Tibial artery (tissue), 4 donors: ENCODE results near the gene SRD5A2.

Source experiments
- DNase-seq, 2 donors: peaks; one replicate each; pipeline ENCODE4 v3.0.0-alpha.2; 2019
- H3K27ac ChIP-seq, 2 donors: fragments of 200-600 bp; sonication (generic) in 1 of 2; 1 replicate in 1 of 2; 2 replicates in 1 of 2; pipeline ENCODE4 v1.5.1; 2018 to 2019; ENCODE audit warnings: mild to moderate bottlenecking in 1 of 2
- H3K27me3 ChIP-seq, 2 donors: fragments of 200-600 bp; sonication (generic) in 1 of 2; one replicate each; pipeline versions ENCODE4 v1.5.1 to v1.6.0; 2016 to 2019
- H3K36me3 ChIP-seq, 3 donors: fragments of 200-600 bp; sonication (generic) in 2 of 3; one replicate each; pipeline ENCODE4 v1.5.1; 2016 to 2019; ENCODE audit warnings: mild to moderate bottlenecking in 2 of 3
- H3K4me1 ChIP-seq, 4 donors: fragments of 200-600 bp; sonication (generic) in 2 of 4; 1 replicate in 3 of 4; 2 replicates in 1 of 4; pipeline ENCODE4 v1.5.1; 2016 to 2019
- H3K4me3 ChIP-seq, 2 donors: fragments of 200-600 bp; sonication (generic) in 1 of 2; 1 replicate in 1 of 2; 2 replicates in 1 of 2; pipeline ENCODE4 v1.5.1; 2018 to 2019; ENCODE audit warnings: mild to moderate bottlenecking in 2 of 2
- H3K9me3 ChIP-seq, 3 donors: fragments of 200-600 bp; sonication (generic) in 1 of 3; one replicate each; pipeline ENCODE4 v1.5.1; 2016 to 2019
- CTCF ChIP-seq, 2 experiments: fragments of 200-600 bp in 1 of 2; fragments of 450-650 bp in 1 of 2; IDR thresholded peaks; one replicate each; pipeline ENCODE4 v1.5.1; 2017 to 2019; ENCODE audit warnings: antibody characterized with exemption in 2 of 2, mild to moderate bottlenecking in 1 of 2, moderate library complexity in 1 of 2
- intact Hi-C: fragments of 100-400 bp; cut with DNase I; formaldehyde crosslinking; loops from one replicate; pipeline ENCODE4 v1.15.0; 2023; ENCODE audit warnings: low total_unique reads

Gene SRD5A2

GRCh38 chr2:31580321-31581117 lies at the start of gene SRD5A2:
Gene SRD5A2, minus strand, starts transcription at chr2:31580938. Its CDS starts 38 bp downstream, at chr2:31580900.
- Histone ChIP-seq H3K27ac (no peak within 1 kb of the TSS), H3K9me3 (no peaks in the 10 kb centered on the region), H3K4me3 (no peak within 1 kb of the TSS), H3K27me3 (peaks cover 0 to 29% of the 10 kb centered on the region in 2 donors), H3K4me1 (peaks cover 0 to 8% (median 0%) of the 10 kb centered on the region in 4 donors), H3K36me3 (no peaks in the 10 kb centered on the region)
- no peak for TF ChIP-seq CTCF (IDR thresholded peaks at IDR 0.05)
- intact Hi-C loops, result no loop called here
- DNase-seq, result no peak

GRCh38 chr2:31606509-31606908 lies 25.8 kb upstream of the SRD5A2 start:
- no peaks in the 10 kb centered on the region for H3K27me3 ChIP-seq
- H3K4me3 ChIP-seq, result no peak overlapping the region
- H3K9me3 ChIP-seq, result peaks cover 0 to 20% (median 0%) of the 10 kb centered on the region in 3 donors
- no peak overlapping the region for H3K27ac ChIP-seq
- H3K4me1 ChIP-seq, result no peaks in the 10 kb centered on the region
- DNase-seq, result no peak
- intact Hi-C loops, result no loop called here
- no peak for TF ChIP-seq CTCF (IDR thresholded peaks at IDR 0.05)
- no peaks in the 10 kb centered on the region for H3K36me3 ChIP-seq

GRCh38 chr2:31598694-31599093 lies 18.0 kb upstream of the SRD5A2 start:
- no peaks in the 10 kb centered on the region for H3K4me1 ChIP-seq
- H3K27me3 ChIP-seq, result no peaks in the 10 kb centered on the region
- intact Hi-C loops, result no loop called here
- H3K27ac ChIP-seq, result no peak overlapping the region
- peaks cover 0 to 10% (median 5%) of the 10 kb centered on the region in 3 donors for H3K9me3 ChIP-seq
- no peak for TF ChIP-seq CTCF (IDR thresholded peaks at IDR 0.05)
- no peak for DNase-seq
- no peak overlapping the region for H3K4me3 ChIP-seq
- no peaks in the 10 kb centered on the region for H3K36me3 ChIP-seq

GRCh38 chr2:31586230-31586629 lies 5.5 kb upstream of the SRD5A2 start:
- Histone ChIP-seq H3K27ac (no peak overlapping the region), H3K9me3 (peaks cover 0 to 7% (median 4%) of the 10 kb centered on the region in 3 donors), H3K4me1 (no peaks in the 10 kb centered on the region), H3K4me3 (no peak overlapping the region), H3K36me3 (no peaks in the 10 kb centered on the region), H3K27me3 (peaks cover 0 to 14% of the 10 kb centered on the region in 2 donors)
- no peak for TF ChIP-seq CTCF (IDR thresholded peaks at IDR 0.05)
- intact Hi-C loops, result no loop called here
- DNase-seq, result no peak

- no peak for TF ChIP-seq CTCF (IDR thresholded peaks at IDR 0.05)
- H3K4me1 ChIP-seq, result peaks cover 0 to 8% (median 0%) of the 10 kb centered on the region in 4 donors
- H3K27ac ChIP-seq, result no peak overlapping the region
- H3K36me3 ChIP-seq, result no peaks in the 10 kb centered on the region
- DNase-seq, result no peak
- H3K4me3 ChIP-seq, result no peak overlapping the region
- H3K27me3 ChIP-seq, result peaks cover 0 to 29% of the 10 kb centered on the region in 2 donors
- intact Hi-C loops, result no loop called here
- no peaks in the 10 kb centered on the region for H3K9me3 ChIP-seq
Observed at GRCh38 chr2:31581124-31581795, 522 bp upstream of the SRD5A2 start.
